Colonic mucosa (tissue), 4 donors: Measurements from ENCODE around the gene LMF1. TPM values are rescaled to one million over a fixed set of nuclear protein-coding genes. Genes with fewer than 3 reads are reported as not detected.

Source experiments
- DNase-seq: peaks from one replicate; pipeline ENCODE4 v3.0.0-alpha.2; 2020
- H3K27ac ChIP-seq: fragments of 200-600 bp; one replicate; pipeline ENCODE4 v1.8.0; 2021
- H3K27me3 ChIP-seq: fragments of 200-600 bp; one replicate; pipeline ENCODE4 v1.8.0; 2021
- H3K36me3 ChIP-seq: fragments of 200-600 bp; one replicate; pipeline ENCODE4 v1.8.0; 2021
- H3K4me1 ChIP-seq: fragments of 200-600 bp; one replicate; pipeline ENCODE4 v1.8.0; 2021; ENCODE audit warnings: mild to moderate bottlenecking
- H3K4me3 ChIP-seq: fragments of 200-600 bp; one replicate; pipeline ENCODE4 v1.8.0; 2021
- H3K9ac ChIP-seq, 2 donors: one replicate each; pipeline ENCODE4 v1.7.0; 2013; ENCODE audit warnings: control low read depth in 2 of 2, low read depth in 2 of 2, low read length in 2 of 2
- H3K9me3 ChIP-seq: fragments of 200-600 bp; one replicate; pipeline ENCODE4 v1.8.0; 2021
- CTCF ChIP-seq: fragments of 200-600 bp; IDR thresholded peaks from one replicate; pipeline ENCODE4 v1.8.0; 2022; ENCODE audit warnings: antibody characterized with exemption, mild to moderate bottlenecking
- intact Hi-C: fragments of 100-400 bp; cut with DNase I; formaldehyde crosslinking; loops from one replicate; pipeline ENCODE4 v1.14.1; 2022
- total RNA-seq, 2 donors: library from RNA; stranded (reverse); fragmentation: NEBNext Ultra II Directional in 1 of 2; extraction: Animal tissue kit (Norgen Biotek cat#: 25700) in 1 of 2; gene quantifications; one replicate each; pipeline ENCODE4 v1.2.1, GENCODE V29; 2021
- donor health status: healthy.
- donor health status: DM: no; HTN: no; CAD: no.
- donor health status: DM: no; HTN: no; CAD: no.

The LMF1 gene
- total RNA-seq, 2 donors from 2014 or later: 8.4 to 12.8 TPM

- Histone ChIP-seq H3K27me3 (no peaks in the 10 kb centered on the region), H3K9ac (no peak overlapping the region), H3K36me3 (no peaks in the 10 kb centered on the region), H3K27ac (peak overlapping the region; percentile 69), H3K4me1 (peaks cover 5% of the 10 kb centered on the region), H3K4me3 (peak overlapping the region; percentile 33), H3K9me3 (no peaks in the 10 kb centered on the region)
- intact Hi-C loops: no loop called here
- no peak for DNase-seq
- TF ChIP-seq CTCF: no peak
These were observed 5.8 kb downstream of the LMF1 start for GRCh38 chr16:965036-965395.

GRCh38 chr16:964356-965035 is 6.3 kb downstream of the LMF1 start:
- Histone ChIP-seq H3K4me1 (peaks cover 5% of the 10 kb centered on the region), H3K9me3 (no peaks in the 10 kb centered on the region), H3K36me3 (no peaks in the 10 kb centered on the region), H3K4me3 (peak overlapping the region; percentile 33), H3K27ac (peak overlapping the region; percentile 69), H3K27me3 (no peaks in the 10 kb centered on the region), H3K9ac (peak overlapping the region in 1 of 2 donors; percentile 62)
- peak; percentile 56 for DNase-seq
- intact Hi-C loops: no loop called here
- no peak for TF ChIP-seq CTCF

- Histone ChIP-seq H3K4me1 (peaks cover 5% of the 10 kb centered on the region), H3K27ac (peak overlapping the region; percentile 69), H3K27me3 (no peaks in the 10 kb centered on the region), H3K4me3 (peak overlapping the region; percentile 33), H3K9ac (peak overlapping the region; percentile 3 to 57), H3K9me3 (no peaks in the 10 kb centered on the region), H3K36me3 (no peaks in the 10 kb centered on the region)
- no peak for DNase-seq
- intact Hi-C loops: no loop called here
- no peak for TF ChIP-seq CTCF
These were observed 6.9 kb downstream of the LMF1 start for GRCh38 chr16:963913-964312.

- H3K9ac ChIP-seq: peak overlapping the region in 1 of 2 donors; percentile 3
- peak overlapping the region; percentile 33 for H3K4me3 ChIP-seq
- H3K9me3 ChIP-seq: no peaks in the 10 kb centered on the region
- intact Hi-C loops: no loop called here
- no peak for DNase-seq
- H3K4me1 ChIP-seq: peaks cover 5% of the 10 kb centered on the region
- no peaks in the 10 kb centered on the region for H3K27me3 ChIP-seq
- no peak for TF ChIP-seq CTCF
- peak overlapping the region; percentile 69 for H3K27ac ChIP-seq
- H3K36me3 ChIP-seq: no peaks in the 10 kb centered on the region
These were observed 7.6 kb downstream of the LMF1 start for GRCh38 chr16:962901-963814.

GRCh38 chr16:962366-962765 is 8.4 kb downstream of the LMF1 start:
- TF ChIP-seq CTCF: no peak
- Histone ChIP-seq H3K4me3 (no peak overlapping the region), H3K9me3 (no peaks in the 10 kb centered on the region), H3K9ac (no peak overlapping the region), H3K27ac (no peak overlapping the region), H3K27me3 (no peaks in the 10 kb centered on the region), H3K36me3 (no peaks in the 10 kb centered on the region), H3K4me1 (peaks cover 5% of the 10 kb centered on the region)
- DNase-seq: no peak
- intact Hi-C loops: no loop called here
